ENCODE results near the gene NAA80. TPM values are rescaled to one million over a fixed set of nuclear protein-coding genes. Genes with fewer than 3 reads are reported as not detected.

Gene NAA80
- polyA plus RNA-seq, 1 of the 3 experiments (the other 2 are of a cell fraction), result 10.5 TPM

- Histone ChIP-seq H3K9ac (no peak overlapping the region), H4K20me1 (ENCODE audit: insufficient read depth) (no peaks in the 10 kb centered on the region), H3K27me3 (ENCODE audit: insufficient read depth) (0 out of 2 replicates have a peak, but pooled peaks cover 14% of the 10 kb centered on the region), H3K79me2 (ENCODE audit: insufficient read depth) (no peaks in the 10 kb centered on the region), H3K9me3 (no peaks in the 10 kb centered on the region), H3K4me1 (ENCODE audit: control insufficient read depth in 1 of 2, insufficient read depth in 2 of 2, low read depth in 1 of 2, low read length in 1 of 2) (peaks cover 11 to 26% of the 10 kb centered on the region in 2 experiments; a peak in 2 of 4 replicates), H3K4me2 (peak overlapping the region; percentile 45; the same call in 1 of the 2 replicates), H3F3A (replicated peaks; ENCODE audit: insufficient read depth) (peaks cover 18% of the 10 kb centered on the region), H3K27ac (ENCODE audit: low read depth in 2 of 2, low read length in 1 of 2) (no peak overlapping the region), H3K36me3 (replicated peaks in 1 of 2; ENCODE audit: control insufficient read depth in 1 of 2, insufficient read depth in 2 of 2, low read length in 1 of 2) (no peaks in the 10 kb centered on the region), H2AFZ (ENCODE audit: low read depth) (no peak overlapping the region), H3K4me3 (ENCODE audit: low read depth in 2 of 2, low read length in 1 of 2) (no peak overlapping the region), H3K9me2 (no peaks in the 10 kb centered on the region)
- POLR2A ChIA-PET, result no interaction called here
- WGBS (ENCODE audit: low lambda C conversion rate), result 74% methylated on average over 8 of the region's 19 CpGs
- CTCF ChIA-PET, result interaction anchor here (0.8 to 12.2 kb wide), 8 partner anchors 11 to 157 kb away, joined by 3 to 206 read pairs (median 12); partner anchors contain the start of gene GNAT1
- TF ChIP-seq GABPA (IDR thresholded peaks at IDR 0.05; ENCODE audit: low read depth), result no peak
- TF ChIP-seq NRF1 (IDR thresholded peaks at IDR 0.05; ENCODE audit: low read depth, low read length), result no peak
- TF ChIP-seq FOXJ3 (CRISPR knock-in tag; IDR thresholded peaks at IDR 0.05), result no peak
- TF ChIP-seq NFIC (IDR thresholded peaks at IDR 0.05; ENCODE audit: borderline replicate concordance), result no peak
- no peak for TF ChIP-seq JUND (IDR thresholded peaks at IDR 0.05)
- no peak for TF ChIP-seq SIN3A (IDR thresholded peaks at IDR 0.05; ENCODE audit: borderline replicate concordance, low read depth, low read length)
- TF ChIP-seq TEAD4 (IDR thresholded peaks at IDR 0.05; ENCODE audit: borderline replicate concordance, insufficient read depth), result no peak
- TF ChIP-seq RAD21 (IDR thresholded peaks at IDR 0.05; ENCODE audit: low read length), result no peak
- TF ChIP-seq ELF1 (IDR thresholded peaks at IDR 0.05), result no peak
- TF ChIP-seq ZBTB33 (IDR thresholded peaks at IDR 0.05; ENCODE audit: borderline replicate concordance, low read depth), result no peak
- no peak for TF ChIP-seq RFX5 (IDR thresholded peaks at IDR 0.05; ENCODE audit: low read length)
- no peak for TF ChIP-seq CHD2 (IDR thresholded peaks at IDR 0.05; ENCODE audit: low read length, partially characterized antibody)
- TF ChIP-seq YY1 (IDR thresholded peaks at IDR 0.05; ENCODE audit: low read depth), result no peak
- TF ChIP-seq FOSL2 (IDR thresholded peaks at IDR 0.05; ENCODE audit: borderline replicate concordance, low read depth), result no peak
- TF ChIP-seq SMC3 (IDR thresholded peaks at IDR 0.05; ENCODE audit: low read depth, low read length), result no peak
- no peak for TF ChIP-seq RCOR1 (IDR thresholded peaks at IDR 0.05; ENCODE audit: low read length)
- no peak for DNase-seq
Observed at GRCh38 chr3:50270422-50271224, 28.6 kb downstream of the NAA80 start.

- Histone ChIP-seq H4K20me1 (ENCODE audit: insufficient read depth) (no peaks in the 10 kb centered on the region), H3K79me2 (ENCODE audit: insufficient read depth) (no peaks in the 10 kb centered on the region), H3K4me1 (ENCODE audit: control insufficient read depth in 1 of 2, insufficient read depth in 2 of 2, low read depth in 1 of 2, low read length in 1 of 2) (peaks cover 16 to 26% of the 10 kb centered on the region in 2 experiments; a peak in 3 of 4 replicates), H3K9ac (no peak overlapping the region), H2AFZ (ENCODE audit: low read depth) (no peak overlapping the region), H3K4me3 (ENCODE audit: low read depth in 2 of 2, low read length in 1 of 2) (no peak overlapping the region), H3K27ac (ENCODE audit: low read depth in 2 of 2, low read length in 1 of 2) (no peak overlapping the region), H3K27me3 (ENCODE audit: insufficient read depth) (0 out of 2 replicates have a peak, but pooled peaks cover 9% of the 10 kb centered on the region), H3K4me2 (peak overlapping the region; percentile 45; the same call in 1 of the 2 replicates), H3K36me3 (replicated peaks in 1 of 2; ENCODE audit: control insufficient read depth in 1 of 2, insufficient read depth in 2 of 2, low read length in 1 of 2) (no peaks in the 10 kb centered on the region), H3K9me2 (no peaks in the 10 kb centered on the region), H3K9me3 (no peaks in the 10 kb centered on the region), H3F3A (replicated peaks; ENCODE audit: insufficient read depth) (peaks cover 22% of the 10 kb centered on the region)
- WGBS (ENCODE audit: low lambda C conversion rate), result 20% methylated on average over 1 of the region's 8 CpGs
- DNase-seq, result no peak
- POLR2A ChIA-PET, result no interaction called here
- CTCF ChIA-PET, result interaction anchor here (0.8 to 12.2 kb wide), 6 partner anchors 10 to 78 kb away, joined by 4 to 206 read pairs (median 27); partner anchors contain the start of gene GNAT1
- TF ChIP-seq TAF1 (IDR thresholded peaks at IDR 0.05; ENCODE audit: borderline replicate concordance, low read depth, low read length) (no peak), TCF12 (IDR thresholded peaks at IDR 0.05) (no peak), EZH2phosphoT487 (IDR thresholded peaks at IDR 0.05; ENCODE audit: borderline replicate concordance, low read depth) (no peak), MXI1 (IDR thresholded peaks at IDR 0.05; ENCODE audit: low read depth, low read length) (no peak), JUND (IDR thresholded peaks at IDR 0.05) (no peak), FOXM1 (IDR thresholded peaks at IDR 0.05; ENCODE audit: low read depth) (no peak), ELF1 (IDR thresholded peaks at IDR 0.05) (no peak), YY1 (IDR thresholded peaks at IDR 0.05; ENCODE audit: low read depth) (no peak), NRF1 (IDR thresholded peaks at IDR 0.05; ENCODE audit: low read depth, low read length) (no peak), USF1 (IDR thresholded peaks at IDR 0.05; ENCODE audit: borderline replicate concordance, low read depth) (no peak), RAD21 (IDR thresholded peaks at IDR 0.05; ENCODE audit: low read length) (no peak)
Observed at GRCh38 chr3:50269977-50270413, 29.2 kb downstream of the NAA80 start.

All from SK-N-SH (cell line).